GM12878 (cell line): ENCODE results near the gene ADAR. TPM values are rescaled to one million over a fixed set of nuclear protein-coding genes. Genes with fewer than 3 reads are reported as not detected.

Experiments used
- ATAC-seq: fragments of 200-7000 bp; cut with Tn5 transposase; 3 replicates; pipeline ENCODE4 v1.9.1; 2020; ENCODE audit warnings: mild to moderate bottlenecking, moderate library complexity
- BruUV-seq: library from RNA; stranded (reverse); fragments of 400-500 nt; replicated peaks from 2 replicates; lab custom pipeline; 2021; lab: Mats Ljungman, UMichigan
- CTCF ChIA-PET: fragments of 300-600 bp; sonication (Branson Sonifier 250); formaldehyde crosslinking; extraction: SDS; loops from one replicate; lab custom pipeline; 2021; ENCODE audit warnings: inconsistent platforms; lab: Yijun Ruan, JAX
- POLR2A ChIA-PET: fragments of 350-600 bp; formaldehyde crosslinking; extraction: SDS; loops from one replicate; lab custom pipeline; 2021; ENCODE audit warnings: inconsistent platforms; lab: Charles Lee
- RAD21 ChIA-PET: fragments of 300-600 bp; sonication (Branson Sonifier 250); formaldehyde crosslinking; loops from one replicate; lab custom pipeline; 2023; ENCODE audit warnings: antibody characterized with exemption; ENCODE audit not compliant: unreplicated experiment; lab: Charles Lee
- SMC1A ChIA-PET: fragments of 300-600 bp; sonication (Branson Sonifier 250); formaldehyde crosslinking; loops from one replicate; lab custom pipeline; 2023; ENCODE audit not compliant: unreplicated experiment, uncharacterized antibody; lab: Charles Lee
- DNase-seq: peaks from one replicate; pipeline ENCODE4 v3.0.0-alpha.2; 2011; ENCODE audit warnings: low read depth, low spot score
- FAIRE-seq: peaks from 3 replicates; lab custom pipeline; 2011; peaks lifted over from hg19 to GRCh38; lab: Jason Lieb, UNC
- H2AFZ ChIP-seq: 2 replicates; pipeline ENCODE4 v1.6.0; 2011; ENCODE audit warnings: low read depth, low read length, control low read depth; ENCODE audit not compliant: control insufficient read depth
- H3K27ac ChIP-seq: 2 replicates; pipeline ENCODE4 v1.5.1; 2011; ENCODE audit warnings: control low read depth; ENCODE audit not compliant: control insufficient read depth, insufficient read depth
- H3K27me3 ChIP-seq, 2 experiments: replicated peaks in 1 of 2; 2 replicates each; pipeline versions ENCODE4 v1.6.0 to v1.6.1; 2011; ENCODE audit warnings: low read length in 1 of 2; ENCODE audit not compliant: control insufficient read depth in 2 of 2, insufficient read depth in 2 of 2
- H3K36me3 ChIP-seq, 2 experiments: 2 replicates each; pipeline ENCODE4 v1.5.1; 2011; ENCODE audit warnings: low read length in 1 of 2; ENCODE audit not compliant: control insufficient read depth in 2 of 2, insufficient read depth in 2 of 2
- H3K4me1 ChIP-seq: 2 replicates; pipeline ENCODE4 v1.6.1; 2011; ENCODE audit warnings: mild to moderate bottlenecking, low read length, moderate library complexity, mixed read lengths; ENCODE audit not compliant: control insufficient read depth, insufficient read depth
- H3K4me2 ChIP-seq: 2 replicates; pipeline ENCODE4 v1.6.0; 2011; ENCODE audit warnings: control low read depth; ENCODE audit not compliant: control insufficient read depth, insufficient read depth
- H3K4me3 ChIP-seq: fragments of 200-600 bp; sonication (generic); 2 replicates; pipeline ENCODE4 v1.5.1; 2016
- H3K79me2 ChIP-seq: 2 replicates; pipeline ENCODE4 v1.6.0; 2011; ENCODE audit warnings: low read length; ENCODE audit not compliant: control insufficient read depth, insufficient read depth
- H3K9ac ChIP-seq: 2 replicates; pipeline ENCODE4 v1.8.0; 2011; ENCODE audit warnings: low read length, control low read depth, mixed read lengths; ENCODE audit not compliant: control insufficient read depth, insufficient read depth
- H3K9me3 ChIP-seq: replicated peaks from 3 replicates; pipeline ENCODE4 v1.5.1; 2011; ENCODE audit warnings: mild to moderate bottlenecking, low read length; ENCODE audit not compliant: control insufficient read depth, insufficient read depth
- H4K20me1 ChIP-seq: 2 replicates; pipeline ENCODE4 v1.6.0; 2011; ENCODE audit not compliant: control insufficient read depth, insufficient read depth
- BCL11A ChIP-seq: IDR thresholded peaks from 2 replicates; pipeline ENCODE4 v1.6.1; 2011; ENCODE audit warnings: low read depth, low read length
- CBX3 ChIP-seq: fragments of 200-600 bp; sonication (generic); IDR thresholded peaks from 2 replicates; pipeline ENCODE4 v1.6.1; 2016; ENCODE audit warnings: low read depth, borderline replicate concordance
- DPF2 ChIP-seq: fragments of 450-650 bp; IDR thresholded peaks from 2 replicates; pipeline ENCODE4 v1.6.1; 2017; ENCODE audit warnings: mild to moderate bottlenecking
- IRF5 ChIP-seq: fragments of 450-650 bp; IDR thresholded peaks from 2 replicates; pipeline ENCODE4 v1.6.1; 2017; ENCODE audit warnings: borderline replicate concordance
- NFXL1 ChIP-seq: fragments of 450-650 bp; IDR thresholded peaks from 2 replicates; pipeline ENCODE4 v1.6.1; 2017; ENCODE audit warnings: antibody characterized with exemption, mild to moderate bottlenecking, borderline replicate concordance
- PML ChIP-seq: IDR thresholded peaks from 2 replicates; pipeline ENCODE4 v1.6.1; 2012; ENCODE audit warnings: low read length, inconsistent platforms
- PRDM15 ChIP-seq: fragments of 450-650 bp; formaldehyde crosslinking; IDR thresholded peaks from 2 replicates; pipeline ENCODE4 v1.4.0; 2020; ENCODE audit warnings: mild to moderate bottlenecking, moderate library complexity
- STAT1 ChIP-seq: fragments of 450-650 bp; conservative IDR thresholded peaks from 2 replicates; pipeline ENCODE4 v1.6.1; 2014; ENCODE audit warnings: antibody characterized with exemption, mild to moderate bottlenecking
- ZBTB33 ChIP-seq: fragments of 450-650 bp; IDR thresholded peaks from 2 replicates; pipeline ENCODE4 v1.6.1; 2017; ENCODE audit warnings: mild to moderate bottlenecking
- ZBTB4 ChIP-seq: fragments of 450-650 bp; formaldehyde crosslinking; IDR thresholded peaks from 2 replicates; pipeline ENCODE4 v1.4.0; 2022; ENCODE audit warnings: mild to moderate bottlenecking, moderate library complexity
- ZNF274 ChIP-seq: IDR thresholded peaks from one replicate; pipeline ENCODE4 v1.8.0; 2011; ENCODE audit not compliant: insufficient read length, insufficient read depth
- ZNF384 ChIP-seq: IDR thresholded peaks from 2 replicates; pipeline ENCODE4 v1.6.1; 2012; ENCODE audit warnings: low read depth, mild to moderate bottlenecking, low read length, improper control_type of control experiment, borderline replicate concordance
- WGBS: methylation state at CpG from one replicate; pipeline ENCODE4 v1.1.6; 2016; ENCODE audit warnings: low lambda C conversion rate; ENCODE audit not compliant: insufficient replicate concordance, insufficient coverage; ENCODE audit errors: missing lambda C conversion rate; 5-methylcytosine and 5-hydroxymethylcytosine counted together
- in situ Hi-C: fragments of 300-500 bp; cut with MboI; formaldehyde crosslinking; loops from 9 replicates; pipeline ENCODE4 v1.14.3; 2018; ENCODE audit warnings: mixed read lengths
- intact Hi-C: fragments of 100-400 bp; cut with micrococcal nuclease; formaldehyde crosslinking; loops from one replicate; pipeline ENCODE4 v1.14.2; 2022; ENCODE audit not compliant: unreplicated experiment
- polyA plus RNA-seq, 11 experiments: library from polyadenylated mRNA; depleted of rRNA in 4 of 11; unstranded in 6 of 11; stranded (reverse) in 5 of 11; fragments of >200 nt; fragmentation: Nextera tagmentation in 4 of 11; fragmentation: Illumina TruSeq in 1 of 11; extraction: Ambion mirVana in 4 of 11; extraction: Trizol in 1 of 11; gene quantifications; 1 replicate in 1 of 11; 2 replicates in 10 of 11; pipeline versions ENCODE4 v1.2.1 to v1.2.3, GENCODE V29; 2011 to 2016; ENCODE audit warnings: inconsistent platforms in 2 of 11, missing spikeins in 2 of 11, low read depth in 1 of 11
- total RNA-seq, 4 experiments: library from RNA; depleted of rRNA in 3 of 4; stranded (reverse); fragments of >200 nt in 3 of 4; fragmentation: Illumina TruSeq in 1 of 4; extraction: Trizol in 1 of 4; gene quantifications; 2 replicates each; pipeline versions ENCODE4 v1.2.1 to v1.2.3, GENCODE V29; 2013 to 2021
- TF ChIP-seq, protein P1 (sequence below): fragments of 150-350 bp; IDR thresholded peaks from 2 replicates; pipeline ENCODE4 v1.6.1; 2014; ENCODE audit warnings: mild to moderate bottlenecking, low read depth, low read length

ADAR gene
- total and polyA plus RNA-seq, 10 of the 15 experiments (the other 5 are each of a cell fraction or from before 2014, with no cell fraction given): 55.5 to 413 (median 176) TPM

DNA sequence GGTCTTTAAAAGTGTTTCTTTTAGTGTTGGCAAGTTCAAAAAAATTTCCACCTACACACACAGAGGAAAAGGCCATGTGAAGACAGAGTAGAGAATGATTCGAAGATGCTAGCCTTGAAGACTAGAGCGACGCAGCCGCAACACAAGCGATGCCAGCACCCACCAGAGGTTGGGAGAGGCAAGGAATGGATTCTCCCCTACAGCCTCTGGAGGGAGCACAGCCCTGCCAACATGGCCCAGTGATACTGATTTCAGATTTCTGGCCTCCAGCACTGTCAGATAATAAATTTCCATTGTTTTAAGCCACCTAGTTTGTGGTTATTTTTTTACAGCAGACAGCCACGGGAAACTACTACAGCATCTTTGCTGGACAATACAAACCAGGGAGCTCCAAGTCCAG, 6.9 kb upstream of the ADAR start:
- H3K27me3 ChIP-seq: no peaks in the 10 kb centered on the region
- H3K79me2 ChIP-seq: peaks cover 79% of the 10 kb centered on the region
- no peak for FAIRE-seq
- no peak overlapping the region for H3K4me2 ChIP-seq
- H4K20me1 ChIP-seq: no peaks in the 10 kb centered on the region
- POLR2A ChIA-PET: interaction anchor here (0.8 to 1.5 kb wide), 2 partner anchors 12 to 15 kb away, joined by 3 read pairs; no protein-coding TSS in a partner anchor
- no peak overlapping the region for H3K27ac ChIP-seq
- WGBS: 82% methylated on average over 6 of the region's 6 CpGs
- no peaks in the 10 kb centered on the region; a peak in 2 of 4 replicates for H3K36me3 ChIP-seq
- no peak overlapping the region for H3K4me3 ChIP-seq
- RAD21 ChIA-PET: no interaction called here
- in situ Hi-C loops: no loop called here
- no peak overlapping the region for H3K9ac ChIP-seq
- H2AFZ ChIP-seq: no peak overlapping the region
- BruUV-seq: no TSS peak
- peaks cover 13% of the 10 kb centered on the region for H3K4me1 ChIP-seq
- no peaks in the 10 kb centered on the region for H3K9me3 ChIP-seq
- SMC1A ChIA-PET: interaction anchor here (1.3 kb wide), 1 partner anchor 10 kb away, joined by 6 read pairs; no protein-coding TSS in a partner anchor
- DNase-seq: no peak
- CTCF ChIA-PET: interaction anchor here (0.8 kb wide), 1 partner anchor 20 kb away, joined by 3 read pairs; no protein-coding TSS in a partner anchor
- no peak for ATAC-seq
- intact Hi-C loops: no loop called here
- no peak for TF ChIP-seq NFXL1
- no peak for TF ChIP-seq BCL11A
- no peak for TF ChIP-seq PML
- TF ChIP-seq DPF2: no peak
- no peak for TF ChIP-seq ZNF384
- no peak for TF ChIP-seq STAT1
- no peak for TF ChIP-seq PRDM15 (CRISPR knock-in tag)
- TF ChIP-seq ZBTB33: no peak
- TF ChIP-seq CBX3: no peak
- TF ChIP-seq IRF5: no peak
- TF ChIP-seq, protein P1, sequence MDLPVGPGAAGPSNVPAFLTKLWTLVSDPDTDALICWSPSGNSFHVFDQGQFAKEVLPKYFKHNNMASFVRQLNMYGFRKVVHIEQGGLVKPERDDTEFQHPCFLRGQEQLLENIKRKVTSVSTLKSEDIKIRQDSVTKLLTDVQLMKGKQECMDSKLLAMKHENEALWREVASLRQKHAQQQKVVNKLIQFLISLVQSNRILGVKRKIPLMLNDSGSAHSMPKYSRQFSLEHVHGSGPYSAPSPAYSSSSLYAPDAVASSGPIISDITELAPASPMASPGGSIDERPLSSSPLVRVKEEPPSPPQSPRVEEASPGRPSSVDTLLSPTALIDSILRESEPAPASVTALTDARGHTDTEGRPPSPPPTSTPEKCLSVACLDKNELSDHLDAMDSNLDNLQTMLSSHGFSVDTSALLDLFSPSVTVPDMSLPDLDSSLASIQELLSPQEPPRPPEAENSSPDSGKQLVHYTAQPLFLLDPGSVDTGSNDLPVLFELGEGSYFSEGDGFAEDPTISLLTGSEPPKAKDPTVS: no peak
- TF ChIP-seq ZBTB4: no peak
- TF ChIP-seq ZNF274: no peak
